GM10248 (cell line): ENCODE data around the gene DLG2.

Experiments used
- CTCF ChIA-PET: fragments of 300-600 bp; sonication (Branson Sonifier 250); formaldehyde crosslinking; extraction: SDS; loops from one replicate; lab custom pipeline; 2021; ENCODE audit warnings: antibody characterized with exemption; lab: Yijun Ruan, JAX
- POLR2A ChIA-PET: fragments of 350-650 bp; sonication (Branson Sonifier 250); formaldehyde crosslinking; extraction: SDS; loops from one replicate; lab custom pipeline; 2020; ENCODE audit warnings: antibody characterized with exemption; lab: Yijun Ruan, JAX
- DNase-seq: peaks from one replicate; pipeline ENCODE4 v3.0.0; 2012; ENCODE audit errors: extremely low spot score
- TF ChIP-seq, protein P1 (sequence below): IDR thresholded peaks from 2 replicates; pipeline ENCODE4 v1.5.1; 2012; ENCODE audit warnings: mild to moderate bottlenecking, low read depth; ENCODE audit errors: extremely low read depth, missing control alignments, control extremely low read depth

The DLG2 gene

DNA sequence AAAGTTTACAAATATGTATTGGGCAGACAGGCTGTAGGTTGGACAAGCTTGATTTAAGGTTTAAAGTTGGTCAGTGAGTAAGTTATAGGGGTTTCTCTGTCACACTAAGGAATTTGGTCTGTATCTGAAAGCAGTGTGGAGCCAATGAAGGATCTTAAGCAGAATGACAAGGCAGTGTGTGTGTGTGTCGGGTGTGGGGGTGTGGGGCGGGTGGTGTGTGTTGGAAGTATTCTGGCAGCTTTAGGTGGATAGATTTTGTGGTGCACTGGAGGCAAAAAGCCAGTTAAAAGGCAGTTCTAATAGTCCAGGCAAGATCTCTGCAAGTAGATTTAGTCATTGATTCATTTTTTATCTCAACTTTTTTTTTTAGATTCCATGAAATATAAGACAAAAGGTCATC is 1334.2 kb downstream of the DLG2 start:
- ChIA-PET CTCF (interaction anchor here (1.1 to 3.9 kb wide), 5 partner anchors 10 to 456 kb away, joined by 3 to 12 read pairs (median 4); no protein-coding TSS in a partner anchor), POLR2A (no interaction called here)
- TF ChIP-seq, protein P1, sequence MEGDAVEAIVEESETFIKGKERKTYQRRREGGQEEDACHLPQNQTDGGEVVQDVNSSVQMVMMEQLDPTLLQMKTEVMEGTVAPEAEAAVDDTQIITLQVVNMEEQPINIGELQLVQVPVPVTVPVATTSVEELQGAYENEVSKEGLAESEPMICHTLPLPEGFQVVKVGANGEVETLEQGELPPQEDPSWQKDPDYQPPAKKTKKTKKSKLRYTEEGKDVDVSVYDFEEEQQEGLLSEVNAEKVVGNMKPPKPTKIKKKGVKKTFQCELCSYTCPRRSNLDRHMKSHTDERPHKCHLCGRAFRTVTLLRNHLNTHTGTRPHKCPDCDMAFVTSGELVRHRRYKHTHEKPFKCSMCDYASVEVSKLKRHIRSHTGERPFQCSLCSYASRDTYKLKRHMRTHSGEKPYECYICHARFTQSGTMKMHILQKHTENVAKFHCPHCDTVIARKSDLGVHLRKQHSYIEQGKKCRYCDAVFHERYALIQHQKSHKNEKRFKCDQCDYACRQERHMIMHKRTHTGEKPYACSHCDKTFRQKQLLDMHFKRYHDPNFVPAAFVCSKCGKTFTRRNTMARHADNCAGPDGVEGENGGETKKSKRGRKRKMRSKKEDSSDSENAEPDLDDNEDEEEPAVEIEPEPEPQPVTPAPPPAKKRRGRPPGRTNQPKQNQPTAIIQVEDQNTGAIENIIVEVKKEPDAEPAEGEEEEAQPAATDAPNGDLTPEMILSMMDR, result no peak
- DNase-seq, result no peak

DNA sequence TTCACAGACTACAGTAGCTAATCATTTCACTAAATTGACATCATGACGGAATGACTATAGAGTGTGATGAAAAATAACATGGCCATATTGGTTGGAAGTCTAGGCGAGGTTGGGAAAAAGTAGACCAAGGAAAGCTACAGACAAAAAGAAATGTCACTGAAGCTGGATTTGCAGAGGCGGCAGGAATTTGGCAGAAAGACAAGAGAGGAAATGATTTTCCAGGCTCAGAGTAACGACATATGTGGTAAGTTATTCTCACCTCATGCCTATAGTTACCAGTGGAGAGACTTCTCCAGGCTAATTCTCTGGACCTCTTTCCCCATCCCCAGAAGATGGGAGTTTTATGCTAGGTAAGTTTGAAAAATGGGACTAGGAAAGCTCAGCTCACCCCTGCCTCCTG is 1335.1 kb downstream of the DLG2 start:
- CTCF ChIA-PET, result interaction anchor here (1.1 to 3.9 kb wide), 6 partner anchors 11 to 455 kb away, joined by 3 to 12 read pairs (median 4); no protein-coding TSS in a partner anchor
- POLR2A ChIA-PET, result no interaction called here
- no peak for DNase-seq
- TF ChIP-seq, protein P1, result no peak

DNA sequence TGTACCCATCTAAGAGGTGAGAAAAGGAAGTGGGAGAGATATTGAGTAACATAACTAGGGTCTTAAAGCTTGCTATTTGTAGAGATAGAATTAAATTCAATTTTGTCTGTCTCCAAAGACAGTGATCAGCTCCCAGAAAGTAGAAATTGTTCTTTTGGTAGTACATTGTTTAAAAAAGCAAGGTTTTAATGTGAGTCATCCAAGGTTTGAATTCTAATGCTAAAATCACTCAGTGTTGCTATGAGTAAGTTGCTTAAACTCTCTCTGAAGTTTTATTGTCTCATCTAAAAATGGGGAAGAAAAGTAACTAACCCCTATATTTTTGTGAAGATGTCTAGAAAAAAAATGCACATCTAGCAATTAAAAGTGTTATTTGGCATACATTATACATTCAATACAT is 1336.5 kb downstream of the DLG2 start:
- CTCF ChIA-PET, result interaction anchor here (1.6 to 3.9 kb wide), 2 partner anchors 13 to 49 kb away, joined by 3 to 12 read pairs; no protein-coding TSS in a partner anchor
- no peak for DNase-seq
- TF ChIP-seq, protein P1, result no peak
- POLR2A ChIA-PET, result no interaction called here

DNA sequence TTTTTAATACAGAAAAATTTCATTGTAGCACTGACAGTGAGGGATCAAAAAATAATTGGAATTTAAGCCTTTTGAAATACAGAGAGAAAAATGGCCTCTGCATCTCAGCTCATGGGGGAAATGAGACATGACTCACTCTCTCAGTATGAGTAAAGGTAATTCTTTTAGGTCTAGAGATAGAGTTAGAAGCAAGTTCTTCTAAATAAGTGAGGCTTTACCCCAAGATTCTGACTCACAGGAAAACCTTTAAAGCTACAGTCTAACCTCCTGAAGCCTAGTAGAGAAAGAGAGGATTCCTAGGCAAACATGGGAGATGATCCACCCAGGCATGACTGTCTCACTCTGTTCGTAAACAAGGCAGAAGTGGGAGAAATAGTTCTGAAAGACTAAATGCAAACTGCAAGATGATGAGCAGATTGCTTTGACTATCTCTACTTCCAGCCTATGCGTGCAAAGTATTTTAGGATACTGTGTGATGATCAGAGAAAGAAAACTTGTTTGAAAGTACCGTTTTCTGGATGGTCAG is 1337.7 kb downstream of the DLG2 start:
- ChIA-PET POLR2A (no interaction called here), CTCF (no interaction called here)
- TF ChIP-seq, protein P1, result no peak
- peak; percentile 44 for DNase-seq

DNA sequence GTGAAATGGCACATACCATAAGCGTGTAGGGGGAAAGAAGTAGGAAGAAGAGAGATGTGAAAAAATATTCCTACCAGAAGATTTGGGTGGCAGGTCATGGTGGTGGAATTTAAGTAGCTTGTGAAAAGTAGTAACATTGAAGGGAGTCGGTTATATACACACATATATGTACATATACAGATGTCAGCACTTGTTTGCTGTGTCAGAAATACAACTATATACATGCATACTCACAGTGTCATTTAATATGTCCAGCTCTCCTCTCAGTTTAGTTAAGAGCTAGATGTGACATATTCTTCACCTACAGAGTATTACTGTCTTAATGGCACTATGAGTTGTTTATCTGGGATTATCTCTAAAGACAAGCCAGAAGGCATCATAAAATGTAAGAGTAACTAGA is 1353.6 kb downstream of the DLG2 start:
- POLR2A ChIA-PET, result no interaction called here
- DNase-seq, result no peak
- CTCF ChIA-PET, result interaction anchor here (1.8 to 2.3 kb wide), 2 partner anchors 11 to 19 kb away, joined by 4 to 7 read pairs; no protein-coding TSS in a partner anchor
- TF ChIP-seq, protein P1, result no peak

DNA sequence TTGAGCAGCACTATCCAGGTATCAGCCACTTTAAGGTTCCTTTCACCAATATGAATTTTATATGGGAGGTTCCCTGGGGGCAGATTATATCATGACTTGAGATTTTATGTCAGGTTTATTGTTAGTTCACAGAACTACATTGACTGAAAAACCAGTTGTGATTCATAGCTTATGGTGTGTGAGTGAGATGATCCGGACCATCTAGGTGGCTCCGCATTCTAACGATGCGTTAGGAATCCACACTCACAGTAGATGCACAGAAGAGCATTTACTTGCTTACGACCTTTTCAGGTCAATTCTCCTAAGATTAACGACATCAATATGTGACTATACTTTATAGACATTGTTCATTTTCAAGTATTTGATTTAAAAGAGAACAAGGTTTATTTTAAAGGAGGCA is 1356.7 kb downstream of the DLG2 start:
- TF ChIP-seq, protein P1, result no peak

More for the DNA sequence above, 1356.7 kb downstream of the DLG2 start:
- CTCF ChIA-PET, result interaction anchor here (1.8 kb wide), 1 partner anchor 9 kb away, joined by 5 read pairs; no protein-coding TSS in a partner anchor
- POLR2A ChIA-PET, result no interaction called here
- no peak for DNase-seq
